ENCODE data around the gene KCTD17. TPM values are rescaled to one million over a fixed set of nuclear protein-coding genes. Genes with fewer than 3 reads are reported as not detected.

KCTD17 gene
- total and polyA plus RNA-seq, 2 experiments from 2014 or later: 38.4 to 49.5 TPM

DNA sequence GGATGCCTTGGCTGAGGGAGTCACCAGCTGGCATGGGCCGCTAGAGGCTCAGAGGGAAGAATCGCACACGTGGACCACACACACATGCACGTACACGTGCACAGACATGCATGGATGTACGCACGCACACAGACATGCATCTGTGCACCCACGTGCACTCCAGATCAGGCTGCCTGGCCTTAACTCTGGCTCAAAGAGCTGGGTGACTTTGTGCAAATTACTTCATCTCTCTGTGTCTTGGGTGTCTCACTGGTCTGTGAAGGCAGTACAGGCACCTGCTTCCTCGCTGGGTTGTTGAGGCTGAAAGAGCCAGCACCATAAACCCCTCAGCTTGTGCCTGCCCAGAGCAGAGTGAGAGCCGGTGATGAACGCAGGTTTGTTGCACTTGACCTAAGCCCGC, 29.3 kb downstream of the KCTD17 start:
- no peaks in the 10 kb centered on the region for H3K36me3 ChIP-seq
- peaks cover 14% of the 10 kb centered on the region for H3K27me3 ChIP-seq
- no peak for DNase-seq (ENCODE audit: low read depth in 1 of 2, low spot score in 1 of 2)
- TF ChIP-seq, protein P1, sequence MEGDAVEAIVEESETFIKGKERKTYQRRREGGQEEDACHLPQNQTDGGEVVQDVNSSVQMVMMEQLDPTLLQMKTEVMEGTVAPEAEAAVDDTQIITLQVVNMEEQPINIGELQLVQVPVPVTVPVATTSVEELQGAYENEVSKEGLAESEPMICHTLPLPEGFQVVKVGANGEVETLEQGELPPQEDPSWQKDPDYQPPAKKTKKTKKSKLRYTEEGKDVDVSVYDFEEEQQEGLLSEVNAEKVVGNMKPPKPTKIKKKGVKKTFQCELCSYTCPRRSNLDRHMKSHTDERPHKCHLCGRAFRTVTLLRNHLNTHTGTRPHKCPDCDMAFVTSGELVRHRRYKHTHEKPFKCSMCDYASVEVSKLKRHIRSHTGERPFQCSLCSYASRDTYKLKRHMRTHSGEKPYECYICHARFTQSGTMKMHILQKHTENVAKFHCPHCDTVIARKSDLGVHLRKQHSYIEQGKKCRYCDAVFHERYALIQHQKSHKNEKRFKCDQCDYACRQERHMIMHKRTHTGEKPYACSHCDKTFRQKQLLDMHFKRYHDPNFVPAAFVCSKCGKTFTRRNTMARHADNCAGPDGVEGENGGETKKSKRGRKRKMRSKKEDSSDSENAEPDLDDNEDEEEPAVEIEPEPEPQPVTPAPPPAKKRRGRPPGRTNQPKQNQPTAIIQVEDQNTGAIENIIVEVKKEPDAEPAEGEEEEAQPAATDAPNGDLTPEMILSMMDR (IDR thresholded peaks at IDR 0.05; ENCODE audit: low read depth, low read length): no peak
- H3K4me1 ChIP-seq (ENCODE audit: low read depth): no peaks in the 10 kb centered on the region
- H3K9me3 ChIP-seq (ENCODE audit: low read depth): no peaks in the 10 kb centered on the region
- no peak overlapping the region for H3K4me3 ChIP-seq
- no peak overlapping the region for H3K27ac ChIP-seq

DNA sequence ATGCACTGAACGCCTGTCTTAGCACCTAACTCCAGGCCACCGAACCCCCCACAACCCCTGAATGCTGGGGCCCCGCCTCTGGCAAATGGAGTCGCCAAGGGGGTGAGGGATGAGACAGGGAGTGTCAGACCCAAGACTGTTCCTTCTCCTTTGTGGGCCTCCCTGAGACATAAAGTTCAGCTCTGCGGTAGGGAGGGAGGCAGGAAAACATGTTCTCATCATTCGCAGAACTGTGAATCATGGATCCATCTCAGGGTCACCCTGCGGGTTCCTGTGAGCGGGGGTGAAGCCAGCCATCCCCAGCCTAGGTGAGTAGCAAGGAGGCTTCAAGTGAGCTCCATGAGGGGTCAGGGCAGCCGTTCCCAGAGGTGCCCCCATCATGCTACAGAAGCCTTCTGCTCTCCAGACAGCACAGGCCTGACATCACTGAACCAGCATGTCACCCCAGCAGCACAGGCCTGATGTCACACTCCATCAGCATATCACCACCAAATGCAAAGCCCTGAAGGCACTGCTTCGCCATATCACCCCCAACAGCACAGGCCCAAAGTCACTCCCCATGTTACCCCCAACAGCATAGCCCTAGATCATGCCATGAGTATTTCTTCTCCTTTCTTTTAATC, 30.8 kb downstream of the KCTD17 start:
- Histone ChIP-seq H3K4me1 (ENCODE audit: low read depth) (no peaks in the 10 kb centered on the region), H3K27ac (no peak overlapping the region), H3K4me3 (no peak overlapping the region), H3K36me3 (no peaks in the 10 kb centered on the region), H3K27me3 (no peaks in the 10 kb centered on the region), H3K9me3 (ENCODE audit: low read depth) (no peaks in the 10 kb centered on the region)
- DNase-seq (ENCODE audit: low read depth in 1 of 2, low spot score in 1 of 2): no peak
- TF ChIP-seq, protein P1 (IDR thresholded peaks at IDR 0.05; ENCODE audit: low read depth, low read length): no peak

DNA sequence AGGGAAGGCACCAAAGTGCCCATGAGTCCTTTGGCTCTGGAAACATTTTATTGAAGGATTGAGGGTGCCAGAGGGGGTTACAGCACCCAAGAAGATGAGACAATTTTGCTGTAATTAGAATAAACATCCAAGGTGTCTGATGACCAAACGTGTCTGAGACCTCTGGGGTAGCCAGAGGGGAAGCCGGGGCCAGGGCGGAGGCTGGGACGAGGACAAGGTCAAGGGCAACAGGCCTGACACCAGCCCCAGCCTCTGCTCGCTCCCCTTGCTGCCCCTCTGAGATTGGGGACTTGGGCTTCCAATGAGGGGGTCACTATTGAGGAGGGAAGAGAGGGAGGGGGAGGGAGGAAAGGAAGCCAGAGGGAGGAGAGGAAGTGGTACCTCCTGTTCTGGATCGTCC, 32.4 kb downstream of the KCTD17 start:
- H3K27me3 ChIP-seq: no peaks in the 10 kb centered on the region
- TF ChIP-seq, protein P1 (IDR thresholded peaks at IDR 0.05; ENCODE audit: low read depth, low read length): no peak
- no peaks in the 10 kb centered on the region for H3K4me1 ChIP-seq (ENCODE audit: low read depth)
- DNase-seq (ENCODE audit: low read depth in 1 of 2, low spot score in 1 of 2): no peak
- no peak overlapping the region for H3K27ac ChIP-seq
- H3K36me3 ChIP-seq: no peaks in the 10 kb centered on the region
- no peak overlapping the region for H3K4me3 ChIP-seq
- H3K9me3 ChIP-seq (ENCODE audit: low read depth): no peaks in the 10 kb centered on the region

DNA sequence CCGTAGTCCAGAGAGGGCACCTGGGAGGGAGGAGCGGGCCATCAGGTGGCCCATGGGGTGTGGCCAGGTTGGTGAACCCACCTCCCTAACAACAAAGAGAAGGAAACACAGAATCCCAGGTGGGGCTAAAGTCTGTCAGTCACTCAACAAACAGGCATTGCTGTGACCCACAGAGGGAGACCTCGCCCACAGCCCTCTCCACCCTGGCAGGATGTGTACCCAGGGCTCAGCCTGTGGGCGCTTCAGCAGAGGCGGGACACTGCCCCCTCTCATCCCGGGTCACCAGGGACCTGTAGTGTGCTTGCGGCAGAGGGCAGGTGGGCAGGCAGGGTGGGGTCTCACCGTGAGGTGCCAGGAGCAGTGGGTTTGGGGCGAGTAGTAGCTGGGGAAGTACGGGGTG, 32.8 kb downstream of the KCTD17 start:
- DNase-seq (ENCODE audit: low read depth in 1 of 2, low spot score in 1 of 2): no peak
- H3K36me3 ChIP-seq: no peaks in the 10 kb centered on the region
- no peak overlapping the region for H3K4me3 ChIP-seq
- no peak overlapping the region for H3K27ac ChIP-seq
- no peaks in the 10 kb centered on the region for H3K27me3 ChIP-seq
- TF ChIP-seq, protein P1 (IDR thresholded peaks at IDR 0.05; ENCODE audit: low read depth, low read length): no peak
- no peaks in the 10 kb centered on the region for H3K4me1 ChIP-seq (ENCODE audit: low read depth)
- no peaks in the 10 kb centered on the region for H3K9me3 ChIP-seq (ENCODE audit: low read depth)

DNA sequence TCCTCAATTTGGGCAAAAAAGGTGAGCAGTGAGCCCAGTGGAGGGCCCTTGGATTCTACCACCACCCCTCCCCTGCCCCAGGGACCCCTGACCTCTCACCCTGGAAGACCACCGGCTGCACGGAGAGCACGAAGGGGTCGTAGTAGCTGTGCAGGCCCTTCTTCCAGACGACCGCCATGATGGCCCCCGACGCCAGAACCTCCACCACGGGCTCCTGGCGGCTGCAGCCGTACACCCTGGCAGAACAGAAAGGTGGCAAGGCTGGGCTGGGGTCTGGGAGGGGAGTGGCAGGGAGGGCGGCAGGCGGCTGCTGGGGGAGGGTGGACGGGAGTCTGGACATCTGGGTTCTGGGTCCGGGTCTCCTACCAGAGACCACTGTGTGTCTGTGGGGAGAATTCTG, 34.6 kb downstream of the KCTD17 start:
- Histone ChIP-seq H3K4me1 (ENCODE audit: low read depth) (no peaks in the 10 kb centered on the region), H3K27ac (no peak overlapping the region), H3K9me3 (ENCODE audit: low read depth) (no peaks in the 10 kb centered on the region), H3K27me3 (no peaks in the 10 kb centered on the region), H3K36me3 (no peaks in the 10 kb centered on the region), H3K4me3 (no peak overlapping the region)
- no peak for DNase-seq (ENCODE audit: low read depth in 1 of 2, low spot score in 1 of 2)
- TF ChIP-seq, protein P1 (IDR thresholded peaks at IDR 0.05; ENCODE audit: low read depth, low read length): no peak

Data from cardiac muscle cell (in vitro differentiated cells and primary cell).